Stimulated activated CD4-positive, alpha-beta T cell treated with anti-CD3 and anti-CD28 coated beads, Interleukin-15, amount 100 ng/mL, for 48 hours (primary cell): Measurements from ENCODE around the gene TMEM150B.
"Not testable (repeated sequence)": the region's sequence is repeated elsewhere in the genome, so short reads cannot be mapped to it uniquely, and the experiment has no call there.

ENCODE experiments used
- DNase-seq, 2 donors: peaks; one replicate each; pipeline ENCODE4 v3.0.0-alpha.2; 2020; ENCODE audit warnings: low read depth in 2 of 2

The TMEM150B gene

GRCh38 chr19:55339105-55339888 is 14.2 kb upstream of the TMEM150B start, which contains the start of gene KMT5C:
Gene KMT5C, plus strand, starts transcription at chr19:55339876. Its CDS starts 2,061 bp downstream, at chr19:55341937.
- peak; percentile 100 for DNase-seq

GRCh38 chr19:55336101-55336500 is 11.0 kb upstream of the TMEM150B start:
- DNase-seq, result no peak

GRCh38 chr19:55333870-55334269 is 8.7 kb upstream of the TMEM150B start:
- DNase-seq, result no peak

- not testable (repeated sequence) for DNase-seq
Measured at GRCh38 chr19:55329791-55330190, 4.7 kb upstream of the TMEM150B start.

GRCh38 chr19:55328774-55329318 is 3.7 kb upstream of the TMEM150B start:
- not testable (repeated sequence) for DNase-seq

DNA sequence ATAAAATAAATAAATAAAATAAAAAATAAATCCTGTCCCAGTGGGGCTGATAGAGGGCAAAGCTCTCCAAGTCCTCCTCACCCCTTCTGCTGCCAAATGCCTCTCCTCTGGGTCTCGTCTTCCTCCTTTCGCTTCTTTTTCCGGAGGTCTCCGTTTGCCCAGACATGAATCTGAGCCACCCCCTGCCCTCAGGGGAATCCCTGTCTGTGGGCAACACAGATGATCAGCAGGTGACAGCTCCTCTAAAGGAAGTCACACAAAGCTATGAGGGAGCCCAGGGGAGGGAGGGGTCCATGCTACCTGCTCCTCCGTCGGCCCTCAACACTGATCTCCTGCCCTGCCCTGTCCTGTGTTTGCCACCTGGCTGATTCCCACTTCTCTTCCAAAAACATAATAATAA is 479 bp downstream of the TMEM150B start:
- no peak for DNase-seq

GRCh38 chr19:55322204-55322885 is 2.8 kb downstream of the TMEM150B start:
- no peak for DNase-seq

DNA sequence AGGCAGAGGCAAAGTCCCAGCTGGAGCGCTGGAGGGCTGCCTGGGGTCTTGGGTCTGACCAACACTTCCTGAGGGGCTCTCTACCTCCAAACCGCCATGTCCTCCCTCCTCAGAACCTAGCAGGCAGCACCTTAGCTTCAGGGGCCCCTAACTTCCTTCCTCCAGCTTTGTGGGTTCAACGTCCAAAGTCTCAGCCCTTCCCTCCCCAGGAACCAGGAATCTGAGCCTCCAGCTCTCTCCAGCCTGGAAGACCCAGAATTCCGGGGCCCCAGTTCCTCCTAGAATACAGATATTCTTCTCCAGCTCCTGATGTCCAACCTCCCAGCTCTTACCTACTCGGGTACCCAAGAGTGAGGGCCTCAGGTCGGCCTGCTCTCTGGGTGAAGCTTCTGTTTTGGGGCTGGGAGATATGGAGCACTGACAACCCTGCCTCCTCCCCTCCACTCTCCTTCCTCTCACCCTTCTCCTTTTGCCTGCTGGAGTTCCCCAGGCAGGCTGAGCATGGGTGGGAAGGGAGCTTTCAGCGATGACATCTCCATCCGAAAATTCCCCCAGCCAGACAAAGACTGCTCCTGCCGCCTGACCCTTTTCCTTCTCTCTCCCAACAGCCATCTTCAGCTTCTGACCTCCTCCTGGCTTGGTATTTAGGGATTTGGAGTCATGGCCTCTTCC is 3.5 kb downstream of the TMEM150B start:
- no peak for DNase-seq

DNA sequence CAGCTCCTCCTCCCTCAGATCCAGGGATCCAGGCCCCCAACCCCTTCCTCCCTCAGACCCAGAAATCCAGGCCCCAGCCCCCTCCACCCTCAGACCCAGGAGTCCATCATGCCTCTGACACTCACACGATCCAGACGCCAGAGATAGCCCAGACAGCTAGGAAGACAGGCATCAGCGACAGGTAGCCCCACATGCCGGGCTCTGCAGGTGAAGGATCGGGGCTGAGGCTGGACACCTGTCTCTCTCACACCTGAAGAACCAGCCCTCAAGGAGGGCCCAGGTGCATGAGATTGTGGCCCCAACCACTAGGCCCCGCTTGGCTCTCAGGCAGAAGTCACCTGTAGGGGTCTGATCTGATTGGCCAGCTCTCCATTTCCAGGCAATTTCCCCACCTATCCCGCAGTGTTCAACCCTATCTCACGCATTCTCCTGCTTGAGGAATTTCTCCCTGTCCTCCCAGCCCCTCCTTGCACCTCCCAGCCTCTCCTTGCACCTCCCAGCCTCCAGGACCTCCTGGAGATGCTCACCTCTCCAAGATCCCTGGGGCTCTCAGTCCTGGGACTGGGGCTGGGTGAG is 4.2 kb downstream of the TMEM150B start:
- DNase-seq, result no peak

DNA sequence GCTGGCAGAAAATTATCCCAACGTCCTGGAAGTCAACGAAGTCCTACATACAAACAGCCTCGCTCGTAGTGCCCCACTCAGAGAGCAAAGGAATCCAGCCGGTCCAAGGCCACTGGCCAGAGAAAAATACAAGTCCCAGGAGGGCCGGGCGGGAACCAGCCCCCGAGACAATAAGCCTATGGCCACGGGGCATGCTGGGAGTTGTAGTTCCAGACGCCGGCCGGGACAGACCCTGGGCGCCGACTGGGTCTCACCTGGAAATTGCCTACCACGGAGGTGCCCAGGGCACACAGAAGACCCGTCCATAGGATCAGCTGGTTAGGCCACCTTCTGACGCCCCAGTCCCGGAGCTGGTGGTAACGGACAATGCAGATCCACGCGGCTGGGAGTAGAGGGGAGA is 5.4 kb downstream of the TMEM150B start:
- no peak for DNase-seq

- DNase-seq, result no peak
Measured at GRCh38 chr19:55316646-55317045, 8.5 kb downstream of the TMEM150B start.

DNA sequence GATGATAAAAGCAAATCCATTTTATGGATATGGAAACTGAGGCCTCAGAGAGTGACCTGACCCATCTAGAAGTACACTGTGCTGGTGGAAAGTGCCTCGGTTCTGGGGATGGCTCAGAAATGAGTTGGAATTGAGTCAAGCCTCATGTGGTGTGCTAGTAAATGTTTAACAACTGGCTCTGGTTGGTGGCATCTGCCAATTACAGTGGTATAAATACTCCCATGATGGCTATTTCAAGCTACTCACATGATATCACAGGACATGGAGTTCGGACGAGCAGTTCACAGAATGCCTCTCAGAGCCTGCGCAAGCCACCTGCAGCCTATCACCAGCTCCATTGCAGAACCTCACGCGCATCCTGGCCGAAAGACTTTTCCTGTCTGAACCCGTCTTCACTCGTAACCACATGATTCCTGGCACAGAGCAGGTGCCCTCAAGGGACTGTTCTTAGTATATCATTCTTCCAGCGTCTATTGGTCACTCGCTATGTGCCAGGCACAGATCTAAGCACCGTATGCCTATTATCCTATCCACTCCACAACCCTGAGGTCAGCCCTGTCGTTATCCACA is 9.1 kb downstream of the TMEM150B start:
- DNase-seq, result no peak

GRCh38 chr19:55314396-55314795 is 10.7 kb downstream of the TMEM150B start:
- DNase-seq, result no peak

DNA sequence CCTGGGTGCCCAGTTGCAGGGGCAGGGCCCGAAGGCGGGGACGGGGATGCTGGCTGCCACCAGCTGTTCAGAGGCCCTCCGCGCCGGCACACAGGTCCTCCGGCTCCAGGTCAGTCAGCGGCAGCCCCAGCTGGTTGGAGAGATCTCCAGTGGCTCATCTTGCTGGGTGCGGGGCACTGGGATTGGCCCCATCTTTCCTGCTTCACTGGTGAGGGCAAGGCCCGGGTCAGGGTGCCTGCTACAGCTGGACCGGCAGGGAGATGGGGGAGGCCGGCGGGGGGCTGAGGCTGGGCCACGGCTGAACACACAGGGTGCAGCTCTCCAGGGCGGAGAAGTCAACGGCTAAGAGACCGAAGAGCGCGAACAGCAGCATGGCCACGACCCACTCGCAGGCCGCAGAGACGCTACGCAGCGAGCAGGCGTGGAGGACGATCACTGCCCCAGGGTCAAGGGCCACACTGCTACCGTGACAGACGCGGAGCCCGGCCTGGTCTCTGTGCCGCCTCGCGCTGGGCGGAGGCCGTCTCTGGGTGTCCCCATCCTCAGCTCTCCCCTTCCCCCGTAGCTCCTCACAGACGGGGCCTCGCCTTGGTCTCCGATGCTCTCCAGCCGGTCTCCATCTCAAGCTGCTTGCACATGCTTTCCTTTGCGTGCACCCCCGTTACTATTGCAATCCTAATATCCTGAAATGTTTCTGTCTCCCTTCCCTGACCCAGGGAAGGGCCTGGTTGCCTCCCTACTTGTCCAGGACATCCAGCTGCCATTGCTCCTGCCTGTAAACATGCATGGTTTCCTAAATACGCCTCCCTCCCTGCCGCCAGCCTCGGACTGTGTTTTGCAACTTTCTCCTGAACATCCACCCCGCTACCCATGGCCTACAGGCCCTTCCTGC is 12.3 kb downstream of the TMEM150B start:
- DNase-seq, result no peak

- no peak for DNase-seq
Measured at GRCh38 chr19:55311797-55312196, 13.3 kb downstream of the TMEM150B start.

- no peak for DNase-seq
Measured at GRCh38 chr19:55311397-55311796, 13.7 kb downstream of the TMEM150B start.

- DNase-seq, result no peak
Measured at GRCh38 chr19:55310498-55310897, 14.6 kb downstream of the TMEM150B start.

- DNase-seq, result no peak
Measured at GRCh38 chr19:55309448-55309847, 15.7 kb downstream of the TMEM150B start.

DNA sequence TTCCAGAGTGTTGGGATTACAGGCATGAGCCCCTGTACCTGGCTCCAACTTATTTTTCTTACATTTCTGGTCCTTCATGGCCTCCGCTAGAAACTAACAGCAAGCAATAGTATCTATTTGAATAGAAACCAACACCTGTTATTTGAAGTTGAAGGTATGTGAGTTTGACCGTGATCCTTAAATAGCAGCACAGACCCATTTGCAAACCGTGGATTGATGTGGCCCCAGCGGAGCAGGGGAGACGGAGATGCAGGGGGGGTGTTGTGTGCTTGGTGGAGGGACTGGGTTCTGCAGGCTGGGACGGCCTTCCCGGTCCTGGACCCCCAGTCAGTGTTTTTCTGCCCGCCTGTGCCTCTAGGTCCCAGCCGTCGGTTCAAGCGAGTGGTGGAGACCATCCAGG is 16.9 kb downstream of the TMEM150B start:
- DNase-seq, result no peak

GRCh38 chr19:55306712-55307111 is 18.4 kb downstream of the TMEM150B start:
- no peak for DNase-seq
